Measurements from ENCODE around the gene ABI2.

The ABI2 gene

DNA sequence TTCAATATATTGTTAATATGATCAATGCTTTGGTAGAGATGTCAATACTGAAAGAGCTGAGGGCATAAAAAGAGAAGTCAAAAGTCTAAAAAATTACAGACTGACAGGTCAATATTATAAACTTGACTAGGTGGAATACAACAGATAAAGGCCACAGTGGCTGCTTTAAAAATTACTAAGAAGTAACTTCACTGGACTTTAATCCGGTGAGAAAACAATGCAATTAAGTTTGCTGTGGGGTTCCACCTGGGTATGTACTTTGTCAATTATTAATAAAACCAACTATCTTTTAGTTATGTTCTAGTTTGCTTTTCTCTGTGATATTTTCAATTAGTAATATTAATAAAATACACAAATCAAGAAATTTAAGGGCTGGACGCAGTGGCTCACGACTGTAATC, 162.2 kb downstream of the ABI2 start:
- DNase-seq, result no peak

DNA sequence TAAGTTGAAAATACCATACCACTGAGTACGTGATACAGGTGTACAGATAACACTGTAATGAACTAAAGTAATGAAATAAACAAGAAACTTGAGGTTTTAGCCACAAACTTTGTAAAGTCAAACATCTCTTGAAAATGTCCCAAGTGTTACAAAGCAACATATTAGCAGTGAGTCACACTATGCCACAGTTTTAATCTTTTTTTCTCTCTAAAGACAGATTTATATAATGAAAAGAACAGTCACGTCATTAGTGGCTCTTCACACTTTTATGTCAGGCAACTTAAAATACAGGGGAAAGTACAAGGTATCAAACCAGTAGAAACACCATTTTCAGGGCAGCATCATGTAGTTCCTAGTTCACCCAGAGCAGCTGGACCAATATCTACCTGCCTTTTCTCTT, 164.8 kb downstream of the ABI2 start:
- DNase-seq, result no peak
